Measurements from ENCODE around the gene LRRC4C. TPM values are rescaled to one million over a fixed set of nuclear protein-coding genes. Genes with fewer than 3 reads are reported as not detected.
"Not testable (repeated sequence)": the region's sequence is repeated elsewhere in the genome, so short reads cannot be mapped to it uniquely, and the experiment has no call there.

The LRRC4C gene
- total RNA-seq, 2 donors from 2014 or later: 0.42 TPM; not detected in 1

DNA sequence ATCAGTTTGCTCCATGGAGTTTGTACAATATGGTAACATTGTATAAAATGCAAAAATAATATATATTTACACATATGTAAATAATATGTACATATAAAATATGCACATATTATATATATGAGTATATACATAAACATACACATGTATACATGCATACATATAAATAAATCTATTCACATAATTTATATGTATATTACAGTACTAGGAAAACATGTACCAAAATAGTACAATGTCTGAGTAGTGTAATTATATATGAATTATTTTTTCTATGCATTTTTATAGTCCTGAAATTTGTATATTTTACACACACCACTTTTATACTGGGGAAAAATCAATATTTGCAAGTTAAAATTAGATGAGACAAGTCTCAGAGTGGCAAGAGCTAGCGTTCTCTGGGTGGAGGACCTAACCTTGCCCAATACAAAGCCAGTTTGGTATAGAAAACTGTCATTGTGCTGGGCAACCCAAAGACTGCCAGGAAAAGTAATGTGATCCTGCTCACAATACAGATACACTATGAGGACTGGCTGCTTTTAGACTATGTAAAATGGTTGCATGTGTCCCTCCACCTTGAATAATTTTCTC is 889.4 kb downstream of the LRRC4C start:
- no peaks in the 10 kb centered on the region for H3K4me1 ChIP-seq
- no peak overlapping the region for H3K9ac ChIP-seq (ENCODE audit: low read depth in 2 of 2, low read length in 2 of 2)
- H3K36me3 ChIP-seq: no peaks in the 10 kb centered on the region
- TF ChIP-seq, protein P1, sequence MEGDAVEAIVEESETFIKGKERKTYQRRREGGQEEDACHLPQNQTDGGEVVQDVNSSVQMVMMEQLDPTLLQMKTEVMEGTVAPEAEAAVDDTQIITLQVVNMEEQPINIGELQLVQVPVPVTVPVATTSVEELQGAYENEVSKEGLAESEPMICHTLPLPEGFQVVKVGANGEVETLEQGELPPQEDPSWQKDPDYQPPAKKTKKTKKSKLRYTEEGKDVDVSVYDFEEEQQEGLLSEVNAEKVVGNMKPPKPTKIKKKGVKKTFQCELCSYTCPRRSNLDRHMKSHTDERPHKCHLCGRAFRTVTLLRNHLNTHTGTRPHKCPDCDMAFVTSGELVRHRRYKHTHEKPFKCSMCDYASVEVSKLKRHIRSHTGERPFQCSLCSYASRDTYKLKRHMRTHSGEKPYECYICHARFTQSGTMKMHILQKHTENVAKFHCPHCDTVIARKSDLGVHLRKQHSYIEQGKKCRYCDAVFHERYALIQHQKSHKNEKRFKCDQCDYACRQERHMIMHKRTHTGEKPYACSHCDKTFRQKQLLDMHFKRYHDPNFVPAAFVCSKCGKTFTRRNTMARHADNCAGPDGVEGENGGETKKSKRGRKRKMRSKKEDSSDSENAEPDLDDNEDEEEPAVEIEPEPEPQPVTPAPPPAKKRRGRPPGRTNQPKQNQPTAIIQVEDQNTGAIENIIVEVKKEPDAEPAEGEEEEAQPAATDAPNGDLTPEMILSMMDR (IDR thresholded peaks at IDR 0.05): no peak
- no peak overlapping the region for H3K4me3 ChIP-seq
- H3K27ac ChIP-seq: no peak overlapping the region
- no peaks in the 10 kb centered on the region for H3K9me3 ChIP-seq
- no peaks in the 10 kb centered on the region for H3K27me3 ChIP-seq
- intact Hi-C loops (cut with DNase I): no loop called here
- DNase-seq: no peak

- intact Hi-C loops (cut with DNase I): no loop called here
- H3K27ac ChIP-seq: no peak overlapping the region
- DNase-seq: no peak
- no peaks in the 10 kb centered on the region for H3K36me3 ChIP-seq
- no peak overlapping the region for H3K4me3 ChIP-seq
- no peaks in the 10 kb centered on the region for H3K4me1 ChIP-seq
- no peak overlapping the region for H3K9ac ChIP-seq (ENCODE audit: low read depth in 2 of 2, low read length in 2 of 2)
- no peaks in the 10 kb centered on the region for H3K9me3 ChIP-seq
- TF ChIP-seq, protein P1 (IDR thresholded peaks at IDR 0.05): no peak
- no peaks in the 10 kb centered on the region for H3K27me3 ChIP-seq
Measured at GRCh38 chr11:40567392-40567791, 892.1 kb downstream of the LRRC4C start.

DNA sequence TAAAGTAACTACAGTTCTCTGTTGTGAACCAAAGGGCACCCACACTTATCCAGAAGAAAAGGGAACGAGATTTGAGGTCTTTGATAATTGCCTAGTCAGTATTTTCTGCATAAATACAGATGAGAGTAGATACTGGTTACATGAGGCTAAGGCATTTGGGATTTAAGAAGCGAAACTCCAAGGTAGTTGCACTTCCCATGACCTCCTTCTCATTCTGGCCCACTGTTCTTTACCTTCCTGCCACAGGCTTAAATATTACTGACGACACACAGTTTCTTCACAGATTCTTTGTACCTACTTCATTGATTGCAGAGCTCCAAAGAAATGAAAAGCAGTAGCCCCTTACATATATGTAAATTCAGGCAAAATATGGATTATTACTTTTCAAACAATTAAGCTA is 915.3 kb downstream of the LRRC4C start:
- no peak for DNase-seq
- H3K4me1 ChIP-seq: no peaks in the 10 kb centered on the region
- H3K27me3 ChIP-seq: no peaks in the 10 kb centered on the region
- no peaks in the 10 kb centered on the region for H3K9me3 ChIP-seq
- no peaks in the 10 kb centered on the region for H3K36me3 ChIP-seq
- H3K27ac ChIP-seq: no peak overlapping the region
- no peak overlapping the region for H3K9ac ChIP-seq (ENCODE audit: low read depth in 2 of 2, low read length in 2 of 2)
- intact Hi-C loops (cut with DNase I): no loop called here
- H3K4me3 ChIP-seq: no peak overlapping the region
- TF ChIP-seq, protein P1 (IDR thresholded peaks at IDR 0.05): no peak

GRCh38 chr11:40542821-40543220 is 916.6 kb downstream of the LRRC4C start:
- intact Hi-C loops (cut with DNase I): no loop called here
- no peak overlapping the region for H3K27ac ChIP-seq
- TF ChIP-seq, protein P1 (IDR thresholded peaks at IDR 0.05): no peak
- no peaks in the 10 kb centered on the region for H3K36me3 ChIP-seq
- H3K4me1 ChIP-seq: no peaks in the 10 kb centered on the region
- no peak overlapping the region for H3K4me3 ChIP-seq
- no peaks in the 10 kb centered on the region for H3K27me3 ChIP-seq
- no peak for DNase-seq
- H3K9me3 ChIP-seq: no peaks in the 10 kb centered on the region
- no peak overlapping the region for H3K9ac ChIP-seq (ENCODE audit: low read depth in 2 of 2, low read length in 2 of 2)

DNA sequence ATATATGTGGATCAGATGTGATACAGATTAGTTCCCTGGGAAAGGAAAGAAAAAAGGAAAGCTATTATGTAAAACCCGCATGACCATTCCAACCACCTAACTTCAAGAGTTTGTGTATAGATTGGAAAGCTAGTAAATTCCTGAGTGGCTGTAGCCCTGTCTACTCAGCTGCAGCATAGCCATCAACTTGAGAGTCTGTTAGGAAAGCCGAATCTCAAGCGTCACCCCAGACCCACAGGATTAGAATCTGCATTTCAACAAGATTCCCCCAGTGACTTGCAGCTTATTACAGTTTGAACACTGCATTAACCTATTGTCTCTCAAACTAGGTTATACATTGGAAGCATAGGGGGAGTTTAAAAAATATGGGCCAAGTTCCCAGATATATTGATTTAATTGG is 921.7 kb downstream of the LRRC4C start:
- no peak for DNase-seq
- H3K4me3 ChIP-seq: no peak overlapping the region
- no peaks in the 10 kb centered on the region for H3K27me3 ChIP-seq
- H3K27ac ChIP-seq: no peak overlapping the region
- H3K9ac ChIP-seq (ENCODE audit: low read depth in 2 of 2, low read length in 2 of 2): no peak overlapping the region
- no peaks in the 10 kb centered on the region for H3K4me1 ChIP-seq
- no peaks in the 10 kb centered on the region for H3K9me3 ChIP-seq
- intact Hi-C loops (cut with DNase I): no loop called here
- TF ChIP-seq, protein P1 (IDR thresholded peaks at IDR 0.05): no peak
- no peaks in the 10 kb centered on the region for H3K36me3 ChIP-seq

GRCh38 chr11:40522080-40522479 is 937.4 kb downstream of the LRRC4C start:
- H3K9ac ChIP-seq (ENCODE audit: low read depth in 2 of 2, low read length in 2 of 2); intact Hi-C loops (cut with DNase I); DNase-seq; H3K4me1 ChIP-seq; H3K4me3 ChIP-seq; H3K9me3 ChIP-seq; H3K27ac ChIP-seq; H3K27me3 ChIP-seq; H3K36me3 ChIP-seq: not testable (repeated sequence)
